PFSK-1 (cell line): ENCODE results near the gene RPL10.

Experiments
- POLR2AphosphoS5 ChIP-seq: IDR thresholded peaks from 2 replicates; pipeline ENCODE4 v1.6.1; 2012; ENCODE audit warnings: low read depth, mild to moderate bottlenecking, control low read depth, low read length, moderate library complexity
- SIN3A ChIP-seq: IDR thresholded peaks from 2 replicates; pipeline ENCODE4 v1.6.1; 2012; ENCODE audit warnings: mild to moderate bottlenecking, low read length, moderate library complexity, borderline replicate concordance; ENCODE audit not compliant: insufficient read depth
- TAF1 ChIP-seq: IDR thresholded peaks from 2 replicates; pipeline ENCODE4 v1.6.1; 2012; ENCODE audit warnings: low read length, control low read depth, borderline replicate concordance; ENCODE audit not compliant: insufficient read depth
- TF ChIP-seq, protein P1 (sequence below), 2 experiments: IDR thresholded peaks; 2 replicates each; pipeline versions ENCODE4 v1.6.1 to v1.8.0; 2011 to 2012; ENCODE audit warnings: low read depth in 2 of 2, low read length in 2 of 2, control low read depth in 1 of 2, inconsistent platforms in 1 of 2, mild to moderate bottlenecking in 1 of 2, moderate library complexity in 1 of 2; ENCODE audit not compliant: insufficient read depth in 1 of 2

DNA sequence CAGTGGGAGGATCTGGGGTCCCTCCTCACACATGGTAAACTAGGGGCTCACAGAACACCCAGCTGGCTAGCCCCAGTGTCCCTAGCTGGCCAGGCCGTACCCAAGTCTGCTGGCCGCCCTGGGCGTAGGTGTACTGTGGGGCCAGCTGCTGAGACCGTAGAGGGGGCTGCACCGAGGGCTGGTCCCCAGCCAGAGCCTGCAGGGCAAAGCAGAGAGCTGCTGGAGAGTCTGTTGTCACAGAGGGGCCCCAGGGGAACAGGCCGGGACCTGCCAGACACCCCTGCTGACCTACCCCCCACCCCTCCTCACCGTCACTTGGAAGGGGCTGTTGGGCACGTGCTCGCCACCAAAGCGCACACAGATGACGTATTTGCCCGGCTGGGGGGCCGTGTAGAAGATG lies 43.7 kb upstream of the RPL10 start:
- TF ChIP-seq POLR2AphosphoS5 (no peak), TAF1 (no peak), SIN3A (no peak)
- TF ChIP-seq, protein P1, sequence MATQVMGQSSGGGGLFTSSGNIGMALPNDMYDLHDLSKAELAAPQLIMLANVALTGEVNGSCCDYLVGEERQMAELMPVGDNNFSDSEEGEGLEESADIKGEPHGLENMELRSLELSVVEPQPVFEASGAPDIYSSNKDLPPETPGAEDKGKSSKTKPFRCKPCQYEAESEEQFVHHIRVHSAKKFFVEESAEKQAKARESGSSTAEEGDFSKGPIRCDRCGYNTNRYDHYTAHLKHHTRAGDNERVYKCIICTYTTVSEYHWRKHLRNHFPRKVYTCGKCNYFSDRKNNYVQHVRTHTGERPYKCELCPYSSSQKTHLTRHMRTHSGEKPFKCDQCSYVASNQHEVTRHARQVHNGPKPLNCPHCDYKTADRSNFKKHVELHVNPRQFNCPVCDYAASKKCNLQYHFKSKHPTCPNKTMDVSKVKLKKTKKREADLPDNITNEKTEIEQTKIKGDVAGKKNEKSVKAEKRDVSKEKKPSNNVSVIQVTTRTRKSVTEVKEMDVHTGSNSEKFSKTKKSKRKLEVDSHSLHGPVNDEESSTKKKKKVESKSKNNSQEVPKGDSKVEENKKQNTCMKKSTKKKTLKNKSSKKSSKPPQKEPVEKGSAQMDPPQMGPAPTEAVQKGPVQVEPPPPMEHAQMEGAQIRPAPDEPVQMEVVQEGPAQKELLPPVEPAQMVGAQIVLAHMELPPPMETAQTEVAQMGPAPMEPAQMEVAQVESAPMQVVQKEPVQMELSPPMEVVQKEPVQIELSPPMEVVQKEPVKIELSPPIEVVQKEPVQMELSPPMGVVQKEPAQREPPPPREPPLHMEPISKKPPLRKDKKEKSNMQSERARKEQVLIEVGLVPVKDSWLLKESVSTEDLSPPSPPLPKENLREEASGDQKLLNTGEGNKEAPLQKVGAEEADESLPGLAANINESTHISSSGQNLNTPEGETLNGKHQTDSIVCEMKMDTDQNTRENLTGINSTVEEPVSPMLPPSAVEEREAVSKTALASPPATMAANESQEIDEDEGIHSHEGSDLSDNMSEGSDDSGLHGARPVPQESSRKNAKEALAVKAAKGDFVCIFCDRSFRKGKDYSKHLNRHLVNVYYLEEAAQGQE (IDR thresholded peaks at IDR 0.05; ENCODE audit: insufficient read depth in 1 of 2, low read depth in 2 of 2, low read length in 2 of 2), result no peak
